HG03342 (cell line): ENCODE data around the gene PIAS4.

Experiments
- ATAC-seq: cut with Tn5 transposase; IDR thresholded peaks from one replicate; pipeline ENCODE4 v1.9.1; 2021; ENCODE audit warnings: mild to moderate bottlenecking, moderate library complexity; ENCODE audit not compliant: unreplicated experiment

PIAS4 gene

GRCh38 chr19:4058693-4059452 lies 51.3 kb downstream of the PIAS4 start:
- no peak for ATAC-seq

- no peak for ATAC-seq
These were observed 51.9 kb downstream of the PIAS4 start for GRCh38 chr19:4059453-4059871.

GRCh38 chr19:4059891-4060620 lies 52.5 kb downstream of the PIAS4 start:
- ATAC-seq, result no peak

- no peak for ATAC-seq
These were observed 53.2 kb downstream of the PIAS4 start for GRCh38 chr19:4060621-4061177.

- no peak for ATAC-seq
These were observed 53.7 kb downstream of the PIAS4 start for GRCh38 chr19:4061178-4061682.

- no peak for ATAC-seq
These were observed 54.3 kb downstream of the PIAS4 start for GRCh38 chr19:4061683-4062418.

- no peak for ATAC-seq
These were observed 55.2 kb downstream of the PIAS4 start for GRCh38 chr19:4062419-4063368.

- no peak for ATAC-seq
These were observed 56.0 kb downstream of the PIAS4 start for GRCh38 chr19:4063369-4064148.

- ATAC-seq, result no peak
These were observed 56.6 kb downstream of the PIAS4 start for GRCh38 chr19:4064149-4064495.

GRCh38 chr19:4064496-4065260 lies 57.1 kb downstream of the PIAS4 start:
- peak; percentile 7 for ATAC-seq

GRCh38 chr19:4065430-4066175 lies 58.1 kb downstream of the PIAS4 start:
- ATAC-seq, result peak; percentile 69

GRCh38 chr19:4066176-4066606 lies 58.7 kb downstream of the PIAS4 start:
- ATAC-seq, result no peak

GRCh38 chr19:4066682-4067395 lies 59.3 kb downstream of the PIAS4 start, which contains the start of gene ZBTB7A:
ZBTB7A (minus strand) TSS chr19:4066899; CDS start chr19:4055232, 11,667 bp downstream.
- ATAC-seq, result no peak

GRCh38 chr19:4067396-4068046 lies 60.0 kb downstream of the PIAS4 start:
- no peak for ATAC-seq

- ATAC-seq, result no peak
These were observed 60.8 kb downstream of the PIAS4 start for GRCh38 chr19:4068047-4068966.
